GM21723 (cell line): ENCODE measurements around the gene KIAA1671.

ENCODE experiments used
- ATAC-seq: cut with Tn5 transposase; IDR thresholded peaks from one replicate; pipeline ENCODE4 v1.9.1; 2021; ENCODE audit warnings: mild to moderate bottlenecking, moderate library complexity; ENCODE audit not compliant: unreplicated experiment

Gene KIAA1671

DNA sequence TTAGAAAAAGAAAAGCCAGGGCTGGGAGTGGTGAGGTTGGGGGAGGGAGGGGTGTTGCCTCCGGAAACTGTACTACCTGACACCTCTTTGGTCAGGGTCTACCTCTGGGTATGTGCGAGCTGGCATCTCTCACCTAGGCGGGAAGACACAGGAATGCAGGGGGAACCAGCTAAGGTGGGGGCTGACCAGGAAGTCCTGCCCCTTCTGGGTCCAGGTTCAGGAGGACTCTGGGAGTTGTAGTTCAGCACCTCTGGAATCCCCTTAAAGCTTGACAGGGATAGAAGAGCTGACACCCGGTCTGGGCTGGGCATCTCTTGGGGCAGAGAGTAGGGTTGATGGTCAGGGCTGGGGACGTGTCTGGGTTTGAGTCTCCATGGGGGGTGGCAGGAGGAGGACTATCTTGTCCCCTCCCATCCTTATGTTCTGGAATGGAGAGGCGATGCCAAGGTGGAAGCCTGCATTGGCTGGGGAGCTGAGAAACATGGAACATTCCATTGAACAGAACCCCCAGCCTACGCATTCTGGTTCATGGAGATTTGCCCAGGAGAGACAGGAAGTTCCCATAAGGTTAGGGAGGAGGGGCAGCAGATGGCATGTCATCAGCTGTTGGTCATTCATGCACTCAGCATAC is 2.1 kb upstream of the KIAA1671 start:
- no peak for ATAC-seq

- ATAC-seq = no peak
Observed at GRCh38 chr22:24952837-24953383, 394 bp downstream of the KIAA1671 start.

- ATAC-seq = no peak
Observed at GRCh38 chr22:24953384-24954113, 1.0 kb downstream of the KIAA1671 start.

GRCh38 chr22:24954114-24954463 is 1.6 kb downstream of the KIAA1671 start:
- no peak for ATAC-seq

- no peak for ATAC-seq
Observed at GRCh38 chr22:24954856-24955255, 2.3 kb downstream of the KIAA1671 start.

DNA sequence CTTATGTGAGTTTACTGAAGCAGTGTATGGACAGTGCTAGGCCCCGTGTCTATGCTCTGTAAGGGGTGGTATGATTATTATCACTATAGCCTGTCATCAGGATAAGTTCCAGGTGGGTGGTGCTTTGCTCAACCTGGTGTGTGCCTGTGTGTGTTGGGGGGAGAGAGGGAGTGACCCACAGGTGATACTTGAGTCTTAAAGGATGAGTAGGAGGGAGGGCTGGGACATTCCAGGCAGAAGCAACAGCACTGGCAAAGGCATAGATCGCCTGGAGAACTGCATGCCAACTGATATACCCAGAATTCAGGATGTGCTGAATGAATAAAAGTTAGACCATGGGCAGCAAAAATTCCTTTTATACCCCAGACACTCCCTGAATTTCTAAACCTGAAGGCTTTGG is 4.5 kb downstream of the KIAA1671 start:
- ATAC-seq = no peak

- no peak for ATAC-seq
Observed at GRCh38 chr22:24961217-24961844, 8.8 kb downstream of the KIAA1671 start.

- ATAC-seq = no peak
Observed at GRCh38 chr22:24962094-24962493, 9.6 kb downstream of the KIAA1671 start.

DNA sequence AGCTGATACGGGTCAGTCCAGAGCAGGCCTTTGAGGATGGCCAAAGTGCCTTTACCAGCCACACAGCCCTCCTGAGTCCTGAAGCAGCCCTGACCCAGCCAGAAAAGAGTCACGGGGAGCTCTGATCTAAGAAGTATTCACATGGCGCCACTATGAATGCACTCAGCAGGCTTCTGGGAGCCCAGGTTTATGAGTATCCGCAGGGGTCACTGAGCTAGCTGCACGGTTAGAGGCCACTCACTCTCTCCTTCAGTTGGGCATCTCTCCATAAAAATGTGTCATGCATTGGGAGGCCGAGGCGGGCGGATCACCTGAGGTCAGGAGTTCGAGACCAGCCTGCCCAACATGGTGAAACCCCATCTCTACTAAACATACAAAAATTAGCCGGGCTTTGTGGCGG is 10.3 kb downstream of the KIAA1671 start:
- ATAC-seq = no peak

- ATAC-seq = no peak
Observed at GRCh38 chr22:24964441-24964840, 11.9 kb downstream of the KIAA1671 start.

GRCh38 chr22:24965822-24966626 is 13.5 kb downstream of the KIAA1671 start:
- ATAC-seq = no peak

DNA sequence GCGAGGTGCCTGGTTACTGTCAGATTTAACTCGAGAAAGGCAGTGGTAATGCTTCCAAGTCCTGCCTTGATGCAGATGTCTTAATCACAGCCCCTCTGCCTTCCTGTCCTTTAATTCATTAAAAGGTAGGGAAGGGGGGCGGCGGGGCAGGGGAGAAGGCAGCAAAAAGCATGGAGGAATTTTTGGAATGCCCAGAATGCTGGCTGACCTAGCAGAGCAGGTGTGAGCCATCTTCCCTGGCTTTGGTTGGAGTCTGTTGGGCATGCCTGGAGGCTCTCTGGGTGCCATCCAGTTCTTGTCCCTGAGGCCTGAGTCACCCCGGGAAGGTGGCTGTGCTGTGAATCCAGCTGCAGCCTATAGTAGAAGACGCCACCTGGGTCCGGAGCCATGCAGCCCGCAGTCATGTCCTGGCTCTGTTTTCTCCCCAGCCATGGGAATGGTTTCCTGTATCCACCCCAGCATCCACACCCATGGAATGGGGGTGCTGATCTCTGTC is 15.6 kb downstream of the KIAA1671 start:
- no peak for ATAC-seq

- ATAC-seq = no peak
Observed at GRCh38 chr22:24969560-24970301, 17.2 kb downstream of the KIAA1671 start.

DNA sequence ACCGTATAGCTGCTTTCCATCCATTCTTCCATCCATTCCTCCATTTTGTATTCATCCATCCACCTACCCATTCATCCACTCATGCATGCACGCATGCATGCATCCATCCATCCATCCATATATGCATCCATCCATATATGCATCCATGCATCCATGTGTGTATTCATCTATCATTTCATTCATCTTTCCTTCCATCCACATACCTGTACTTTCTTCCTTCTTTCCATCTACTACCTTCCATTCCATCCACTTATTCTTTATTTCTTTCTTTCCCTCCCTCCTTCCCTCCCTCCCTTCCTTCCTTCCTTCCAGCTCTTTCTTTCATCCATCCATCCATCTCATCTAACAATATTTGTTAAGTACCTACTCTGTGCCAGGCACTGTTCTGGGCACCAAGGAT is 19.9 kb downstream of the KIAA1671 start:
- ATAC-seq = no peak

- no peak for ATAC-seq
Observed at GRCh38 chr22:24973872-24974271, 21.4 kb downstream of the KIAA1671 start.

- ATAC-seq = no peak
Observed at GRCh38 chr22:24975125-24975640, 22.7 kb downstream of the KIAA1671 start.

DNA sequence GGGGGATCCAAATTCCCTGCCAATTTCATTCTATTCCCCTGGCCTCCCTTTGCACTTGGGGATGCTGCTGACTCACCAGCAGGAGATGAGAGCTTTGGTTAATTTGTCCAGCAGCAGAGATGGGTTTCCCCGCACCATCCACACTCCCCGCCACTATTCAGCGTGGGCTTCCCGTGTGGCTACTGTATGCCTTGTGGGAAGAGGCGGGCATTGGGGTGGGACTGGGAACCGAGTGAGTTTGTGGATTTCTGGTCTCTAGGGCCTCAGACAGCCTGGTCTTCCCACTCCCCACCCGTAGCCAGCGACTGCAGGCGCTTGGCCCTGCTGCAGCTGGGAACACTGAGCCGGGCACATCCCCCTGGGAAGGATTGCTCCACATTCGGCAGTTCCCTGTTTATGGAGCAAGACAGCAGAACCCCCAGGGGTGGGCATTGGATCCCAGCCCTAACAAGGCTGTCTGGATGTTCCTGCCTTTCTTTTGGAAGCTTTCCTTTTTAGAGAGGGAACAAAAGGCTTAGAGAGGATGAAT is 23.4 kb downstream of the KIAA1671 start:
- no peak for ATAC-seq

DNA sequence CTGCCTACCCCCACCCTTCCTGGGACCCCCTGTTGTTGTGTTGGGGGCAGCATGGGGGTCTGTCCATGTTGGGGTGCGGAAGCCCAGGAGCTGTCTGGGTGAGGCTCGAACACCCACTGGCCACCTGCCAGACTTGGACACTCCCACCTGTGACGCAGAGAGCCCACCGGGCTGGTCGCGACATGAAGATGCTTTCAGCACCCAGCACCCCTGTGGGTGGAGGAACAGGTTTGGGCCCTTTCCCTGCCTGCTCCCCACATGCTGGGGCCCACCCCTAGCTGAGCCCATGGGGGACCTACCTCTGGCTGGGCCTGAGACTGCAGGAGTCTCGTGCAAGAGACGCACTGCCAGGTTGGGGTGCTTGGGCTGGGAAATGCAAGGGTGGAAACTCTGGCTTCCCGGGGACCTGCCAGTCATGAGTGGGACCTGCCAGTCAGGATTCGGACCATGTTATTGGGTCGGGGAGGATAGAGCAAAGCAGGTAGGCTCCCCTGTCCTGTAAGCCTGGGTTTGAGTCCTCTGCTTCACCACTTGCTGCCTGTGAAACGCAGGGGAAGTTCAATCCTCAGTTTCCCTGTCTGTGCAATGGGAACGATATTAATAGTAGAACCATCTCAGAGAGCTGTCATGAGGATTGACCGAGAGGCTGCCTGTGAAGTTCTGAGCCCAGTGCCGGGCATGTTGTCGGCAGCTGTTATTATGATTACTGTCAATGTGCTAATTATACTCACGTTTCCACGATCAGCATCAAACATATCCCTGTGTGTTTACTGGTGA is 24.1 kb downstream of the KIAA1671 start:
- no peak for ATAC-seq
